HepG2 (cell line): Measurements from ENCODE around the gene FOXE3. TPM values are rescaled to one million over a fixed set of nuclear protein-coding genes. Genes with fewer than 3 reads are reported as not detected.

Source experiments
- ATAC-seq: fragments of 200-7000 bp; cut with Tn5 transposase; 3 replicates; pipeline ENCODE4 v1.9.1; 2020; ENCODE audit warnings: mild to moderate bottlenecking, moderate library complexity
- BruUV-seq: library from RNA; stranded (reverse); fragments of 400-500 nt; replicated peaks from 2 replicates; lab custom pipeline; 2021; lab: Mats Ljungman, UMichigan
- CTCF ChIA-PET: fragments of 300-600 bp; formaldehyde crosslinking; extraction: SDS; loops from one replicate; lab custom pipeline; 2021; ENCODE audit warnings: low total read pairs, inconsistent platforms, low intra/inter-chr PET ratio; lab: Yijun Ruan, JAX
- POLR2A ChIA-PET: fragments of 350-600 bp; sonication (Branson Sonifier 250); formaldehyde crosslinking; loops from one replicate; lab custom pipeline; 2020; ENCODE audit warnings: antibody characterized with exemption, inconsistent platforms; lab: Yijun Ruan, JAX
- DNase-seq: peaks from one replicate; pipeline ENCODE4 v3.0.0-alpha.2; 2015; ENCODE audit warnings: low spot score
- FAIRE-seq: peaks from 3 replicates; lab custom pipeline; 2011; peaks lifted over from hg19 to GRCh38; lab: Jason Lieb, UNC
- H2AFZ ChIP-seq: one replicate; pipeline ENCODE4 v1.6.1; 2011; ENCODE audit warnings: low read length, inconsistent platforms
- H3K27ac ChIP-seq: fragments of 300-600 bp; 3 replicates; pipeline ENCODE4 v1.8.0; 2011; ENCODE audit warnings: mixed run types, mild to moderate bottlenecking, mixed read lengths, low read length, inconsistent platforms; ENCODE audit not compliant: insufficient read depth; ENCODE audit errors: extremely low read length
- H3K27me3 ChIP-seq, 2 experiments: fragments of 200-600 bp in 1 of 2; 2 replicates in 1 of 2; 3 replicates in 1 of 2; pipeline versions ENCODE4 v1.6.0 to v1.8.0; 2011; ENCODE audit warnings: low read length in 2 of 2, mild to moderate bottlenecking in 2 of 2, moderate library complexity in 2 of 2, inconsistent platforms in 1 of 2; ENCODE audit not compliant: insufficient read depth in 2 of 2, control insufficient read depth in 1 of 2
- H3K36me3 ChIP-seq, 2 experiments: fragments of 200-600 bp in 1 of 2; replicated peaks in 1 of 2; 2 replicates in 1 of 2; 3 replicates in 1 of 2; pipeline versions ENCODE4 v1.5.1 to v1.8.0; 2011; ENCODE audit warnings: low read length in 2 of 2, inconsistent platforms in 1 of 2; ENCODE audit not compliant: insufficient read depth in 2 of 2, control insufficient read depth in 1 of 2
- H3K4me1 ChIP-seq: 2 replicates; pipeline ENCODE4 v1.5.1; 2012; ENCODE audit warnings: low read length, inconsistent platforms; ENCODE audit not compliant: insufficient read depth
- H3K4me2 ChIP-seq: 2 replicates; pipeline ENCODE4 v1.6.0; 2011; ENCODE audit warnings: low read depth, low read length, inconsistent platforms
- H3K4me3 ChIP-seq, 3 experiments: fragments of 200-600 bp in 1 of 3; sonication (generic), shearing (Covaris generic) in 1 of 3; replicated peaks in 1 of 3; 2 replicates each; pipeline ENCODE4 v1.5.1; 2011 to 2016; ENCODE audit warnings: low read length in 3 of 3, inconsistent platforms in 2 of 3, low read depth in 2 of 3, mild to moderate bottlenecking in 2 of 3, control low read depth in 1 of 3, mixed read lengths in 1 of 3; ENCODE audit not compliant: insufficient read depth in 1 of 3
- H3K79me2 ChIP-seq: one replicate; pipeline ENCODE4 v1.6.1; 2011; ENCODE audit warnings: low read length, inconsistent platforms; ENCODE audit not compliant: insufficient read depth
- H3K9ac ChIP-seq: 2 replicates; pipeline ENCODE4 v1.6.0; 2011; ENCODE audit warnings: mild to moderate bottlenecking, low read depth, low read length, inconsistent platforms; ENCODE audit not compliant: insufficient read depth
- H3K9me3 ChIP-seq: 2 replicates; pipeline ENCODE4 v1.5.1; 2012; ENCODE audit warnings: mild to moderate bottlenecking, low read length
- H4K20me1 ChIP-seq: 2 replicates; pipeline ENCODE4 v1.6.0; 2011; ENCODE audit warnings: inconsistent platforms, mild to moderate bottlenecking, low read length, moderate library complexity; ENCODE audit not compliant: insufficient read depth
- ARNT2 ChIP-seq: sonication (generic); formaldehyde crosslinking; IDR thresholded peaks from 2 replicates; pipeline ENCODE4 v1.8.0; 2022; ENCODE audit warnings: mild to moderate bottlenecking, low read depth, missing genetic modification reagents, moderate library complexity
- FOSL1 ChIP-seq: sonication (generic); formaldehyde crosslinking; IDR thresholded peaks from 2 replicates; pipeline ENCODE4 v1.9.0; 2021; ENCODE audit warnings: missing genetic modification reagents, borderline replicate concordance
- MAFG ChIP-seq: sonication (generic); formaldehyde crosslinking; IDR thresholded peaks from 2 replicates; pipeline ENCODE4 v1.5.1; 2020; ENCODE audit warnings: mild to moderate bottlenecking, missing genetic modification reagents
- RNF2 ChIP-seq: fragments of 450-650 bp; conservative IDR thresholded peaks from 2 replicates; pipeline ENCODE4 v1.6.1; 2016; ENCODE audit warnings: low read depth
- SMARCE1 ChIP-seq: fragments of 450-650 bp; IDR thresholded peaks from 2 replicates; pipeline ENCODE4 v1.6.1; 2017; ENCODE audit warnings: borderline replicate concordance
- TRIM22 ChIP-seq: fragments of 450-650 bp; IDR thresholded peaks from 2 replicates; pipeline ENCODE4 v1.6.1; 2017
- ZNF646 ChIP-seq: sonication (generic); formaldehyde crosslinking; IDR thresholded peaks from 2 replicates; pipeline ENCODE4 v1.9.0; 2021; ENCODE audit warnings: mild to moderate bottlenecking, missing genetic modification reagents
- WGBS: methylation state at CpG from one replicate; pipeline ENCODE4 v1.1.6; 2017; ENCODE audit warnings: low lambda C conversion rate; 5-methylcytosine and 5-hydroxymethylcytosine counted together
- in situ Hi-C: cut with HindIII; loops from 2 replicates; pipeline ENCODE4 v1.10.0; 2017; ENCODE audit warnings: low pct_unique_long_range_greater_than_20kb; ENCODE audit not compliant: extremely low pct_ligation_motif_present
- intact Hi-C: fragments of 100-400 bp; cut with micrococcal nuclease; formaldehyde crosslinking; loops from one replicate; pipeline ENCODE4 v1.10.0; 2022; ENCODE audit not compliant: unreplicated experiment
- polyA plus RNA-seq, 8 experiments: library from polyadenylated mRNA; depleted of rRNA in 3 of 8; stranded (reverse) in 7 of 8; unstranded in 1 of 8; fragments of >200 nt; fragmentation: Illumina TruSeq in 4 of 8; extraction: Trizol in 4 of 8; gene quantifications; 2 replicates each; pipeline versions ENCODE4 v1.2.1 to v1.2.3, GENCODE V29; 2011 to 2016; ENCODE audit warnings: low read depth in 4 of 8, missing spikeins in 1 of 8, mixed read lengths in 1 of 8; ENCODE audit not compliant: insufficient read depth in 1 of 8
- total RNA-seq, 5 experiments: library from RNA; depleted of rRNA; stranded (reverse); fragments of >200 nt; fragmentation: Illumina TruSeq; extraction: Trizol; gene quantifications; 2 replicates each; pipeline ENCODE4 v1.2.3, GENCODE V29; 2016; ENCODE audit warnings: low read depth in 1 of 5
- TF ChIP-seq, protein P1 (sequence below): sonication (generic); formaldehyde crosslinking; conservative IDR thresholded peaks from 2 replicates; pipeline ENCODE4 v1.8.0; 2022; ENCODE audit warnings: mild to moderate bottlenecking, moderate library complexity, missing genetic modification reagents

FOXE3 gene
- total and polyA plus RNA-seq, 2 of the 13 experiments (the other 11 are each of a cell fraction or from before 2014, with no cell fraction given) = not detected

DNA sequence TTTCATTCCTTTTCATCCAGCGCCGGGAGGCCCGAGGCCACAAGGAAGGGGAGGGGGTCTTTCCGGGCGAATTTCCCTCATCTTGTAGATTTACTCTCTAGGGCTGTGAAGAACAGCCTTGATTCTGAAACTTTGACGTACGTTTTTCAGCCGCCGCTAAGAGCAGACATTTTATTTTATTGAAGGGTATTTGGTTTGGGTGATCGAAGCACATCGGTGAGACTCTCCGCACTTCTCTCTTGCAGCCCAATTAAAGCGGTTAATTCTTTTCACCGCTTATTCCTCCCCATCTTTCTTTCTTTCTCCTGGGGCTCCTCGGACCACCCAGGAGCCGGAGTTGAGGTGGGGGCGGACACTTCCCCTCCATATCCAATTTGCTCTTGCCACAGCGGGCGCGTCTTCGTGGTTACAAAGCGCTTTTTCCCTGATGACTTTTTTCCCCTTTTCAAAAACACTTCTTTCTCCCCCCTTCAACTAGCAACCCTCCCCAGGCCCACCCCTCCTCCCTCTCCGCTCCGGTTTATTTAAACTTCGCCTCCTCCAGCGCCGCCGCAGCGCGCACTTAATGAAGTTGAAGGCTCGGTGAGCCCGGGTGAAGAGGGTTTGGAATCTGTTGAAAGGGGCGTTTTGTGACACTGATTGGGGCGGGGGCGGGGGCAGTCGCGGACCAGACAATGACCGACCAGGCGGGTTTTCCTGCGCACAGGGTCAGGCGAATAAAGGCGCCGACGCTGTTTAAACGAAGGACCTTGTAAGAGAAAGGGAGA lies 27.6 kb downstream of the FOXE3 start (continued):
- TF ChIP-seq, protein P1, sequence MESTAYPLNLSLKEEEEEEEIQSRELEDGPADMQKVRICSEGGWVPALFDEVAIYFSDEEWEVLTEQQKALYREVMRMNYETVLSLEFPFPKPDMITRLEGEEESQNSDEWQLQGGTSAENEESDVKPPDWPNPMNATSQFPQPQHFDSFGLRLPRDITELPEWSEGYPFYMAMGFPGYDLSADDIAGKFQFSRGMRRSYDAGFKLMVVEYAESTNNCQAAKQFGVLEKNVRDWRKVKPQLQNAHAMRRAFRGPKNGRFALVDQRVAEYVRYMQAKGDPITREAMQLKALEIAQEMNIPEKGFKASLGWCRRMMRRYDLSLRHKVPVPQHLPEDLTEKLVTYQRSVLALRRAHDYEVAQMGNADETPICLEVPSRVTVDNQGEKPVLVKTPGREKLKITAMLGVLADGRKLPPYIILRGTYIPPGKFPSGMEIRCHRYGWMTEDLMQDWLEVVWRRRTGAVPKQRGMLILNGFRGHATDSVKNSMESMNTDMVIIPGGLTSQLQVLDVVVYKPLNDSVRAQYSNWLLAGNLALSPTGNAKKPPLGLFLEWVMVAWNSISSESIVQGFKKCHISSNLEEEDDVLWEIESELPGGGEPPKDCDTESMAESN = no peak

DNA sequence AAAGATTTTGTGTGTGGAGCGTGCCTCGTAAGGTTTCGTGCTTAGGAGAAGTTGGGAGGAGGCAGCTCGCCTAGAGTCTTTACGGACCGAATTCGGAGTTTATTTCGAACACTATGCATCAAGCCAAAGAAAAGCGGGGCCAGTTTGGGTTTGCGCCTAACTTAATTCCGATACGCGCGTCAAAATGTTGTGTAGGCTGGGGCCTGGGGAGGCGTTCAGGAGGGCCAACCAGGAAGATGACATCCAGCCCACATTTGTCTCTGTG lies 28.1 kb downstream of the FOXE3 start:
- H3K27ac ChIP-seq = no peak overlapping the region
- ATAC-seq (no peak), FAIRE-seq (no peak), DNase-seq (no peak)
- H3K9me3 ChIP-seq = no peaks in the 10 kb centered on the region
- H3K79me2 ChIP-seq = no peaks in the 10 kb centered on the region
- BruUV-seq = no TSS peak
- H3K9ac ChIP-seq = no peak overlapping the region
- in situ Hi-C loops = no loop called here
- ChIA-PET CTCF (no interaction called here), POLR2A (no interaction called here)
- no peaks in the 10 kb centered on the region for H3K36me3 ChIP-seq
- H3K4me3 ChIP-seq = no peak overlapping the region
- peaks cover 2% of the 10 kb centered on the region; the same call in 1 of the 2 replicates for H4K20me1 ChIP-seq
- no peak overlapping the region for H3K4me2 ChIP-seq
- no peak overlapping the region for H2AFZ ChIP-seq
- 90% methylated on average over 15 of the region's 15 CpGs for whole genome bisulfite sequencing
- TF ChIP-seq ZNF646 (CRISPR knock-in tag) (no peak), ARNT2 (CRISPR knock-in tag) (no peak), TRIM22 (no peak), MAFG (CRISPR knock-in tag) (no peak), FOSL1 (no peak), SMARCE1 (no peak), RNF2 (no peak)
- peaks cover 13 to 92% of the 10 kb centered on the region in 2 experiments; a peak in 4 of 5 replicates for H3K27me3 ChIP-seq
- intact Hi-C loops = no loop called here
- H3K4me1 ChIP-seq = no peaks in the 10 kb centered on the region
